Choroid plexus epithelial cell (primary cell): ENCODE data around the gene METRN.

Source experiments
- DNase-seq: peaks from one replicate; pipeline ENCODE4 v3.0.0-alpha.2; 2010; ENCODE audit warnings: low read depth
- H3K4me3 ChIP-seq: 2 replicates; pipeline ENCODE4 v1.5.1; 2011; ENCODE audit warnings: low read depth, mild to moderate bottlenecking, control low read depth, low read length, moderate library complexity
- CTCF ChIP-seq: conservative IDR thresholded peaks from 2 replicates; pipeline ENCODE4 v1.5.1; 2011; ENCODE audit warnings: low read depth, mild to moderate bottlenecking, control low read depth, inconsistent platforms, low read length, moderate library complexity

The METRN gene

GRCh38 chr16:726438-727290 lies 11.7 kb downstream of the METRN start, which contains the start of the genes CCDC78 and HAGHL:
TSS of gene CCDC78 (minus strand) at chr16:726443. CDS start at chr16:726367, 76 bp downstream.
TSS of gene HAGHL (plus strand) at chr16:727106. CDS start at chr16:727510, 404 bp downstream.
- peak within 1 kb of the TSS; percentile 68 for H3K4me3 ChIP-seq
- peak; percentile 64 for DNase-seq
- TF ChIP-seq CTCF = no peak

- peak overlapping the region; percentile 68 for H3K4me3 ChIP-seq
- no peak for TF ChIP-seq CTCF
- no peak for DNase-seq
These were observed 12.5 kb downstream of the METRN start for GRCh38 chr16:727291-727977.

GRCh38 chr16:728131-728889 lies 13.4 kb downstream of the METRN start:
- DNase-seq = peak; percentile 86
- no peak for TF ChIP-seq CTCF
- H3K4me3 ChIP-seq = peak overlapping the region; percentile 68

GRCh38 chr16:728890-729744 lies 14.2 kb downstream of the METRN start:
- H3K4me3 ChIP-seq = peak overlapping the region; percentile 68
- TF ChIP-seq CTCF = no peak
- DNase-seq = no peak

GRCh38 chr16:729768-730665 lies 15.1 kb downstream of the METRN start:
- no peak overlapping the region for H3K4me3 ChIP-seq
- no peak for TF ChIP-seq CTCF
- no peak for DNase-seq
